GM21381 (cell line): Measurements from ENCODE around the gene ST8SIA5.

Experiments
- ATAC-seq: cut with Tn5 transposase; IDR thresholded peaks from one replicate; pipeline ENCODE4 v1.9.1; 2021; ENCODE audit warnings: mild to moderate bottlenecking, moderate library complexity; ENCODE audit not compliant: unreplicated experiment

ST8SIA5 gene

DNA sequence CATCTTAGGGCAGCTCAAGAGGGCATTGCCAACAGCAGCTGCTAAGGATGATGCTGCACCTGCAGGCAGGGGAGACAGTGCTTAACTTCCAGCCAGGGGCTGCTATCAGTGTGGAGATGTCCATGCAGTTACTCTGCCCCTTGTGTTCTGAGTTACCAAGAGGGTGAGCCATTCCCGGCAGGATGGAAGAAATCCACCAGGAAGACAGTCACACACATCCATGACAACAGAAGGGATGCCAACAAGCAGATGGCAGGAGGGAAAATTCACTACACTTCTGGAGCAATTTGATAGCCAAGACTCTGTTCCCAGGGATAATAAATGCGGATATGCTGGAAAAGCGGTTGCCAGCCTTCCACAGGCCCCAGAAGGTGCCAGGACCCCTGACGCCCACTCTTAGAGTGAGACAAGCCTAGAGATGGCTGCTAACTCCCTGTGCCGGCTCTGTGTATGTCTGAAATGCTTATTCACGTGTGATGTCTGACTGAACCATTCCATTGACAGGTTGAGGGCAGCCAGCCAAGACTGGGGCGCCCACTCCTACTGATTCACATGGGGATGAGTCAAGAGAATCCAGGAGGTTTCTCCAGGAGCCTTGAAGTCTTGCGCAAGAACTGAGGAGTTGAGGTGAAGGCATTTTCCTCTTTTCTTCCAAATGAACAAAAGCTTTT lies 124.3 kb downstream of the ST8SIA5 start:
- ATAC-seq, result no peak

DNA sequence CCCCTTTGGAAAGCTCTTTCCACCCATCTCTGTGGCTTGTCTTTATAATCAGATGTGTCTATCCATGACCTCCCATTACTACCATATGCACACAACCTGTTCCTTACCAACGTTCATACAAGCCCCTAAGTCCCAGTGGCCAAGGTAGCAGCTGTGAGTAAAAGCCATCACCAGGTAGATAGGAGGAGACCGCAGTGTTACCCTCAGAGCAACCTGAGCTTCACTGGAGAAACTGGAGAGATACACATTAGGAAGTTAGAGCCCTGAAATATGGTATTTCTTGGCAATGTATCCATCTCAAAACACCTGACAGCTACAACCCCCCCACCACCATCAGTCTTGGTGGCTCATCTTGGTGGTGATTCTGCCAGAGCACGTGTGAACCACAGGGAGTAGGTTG lies 125.9 kb downstream of the ST8SIA5 start:
- ATAC-seq, result no peak

DNA sequence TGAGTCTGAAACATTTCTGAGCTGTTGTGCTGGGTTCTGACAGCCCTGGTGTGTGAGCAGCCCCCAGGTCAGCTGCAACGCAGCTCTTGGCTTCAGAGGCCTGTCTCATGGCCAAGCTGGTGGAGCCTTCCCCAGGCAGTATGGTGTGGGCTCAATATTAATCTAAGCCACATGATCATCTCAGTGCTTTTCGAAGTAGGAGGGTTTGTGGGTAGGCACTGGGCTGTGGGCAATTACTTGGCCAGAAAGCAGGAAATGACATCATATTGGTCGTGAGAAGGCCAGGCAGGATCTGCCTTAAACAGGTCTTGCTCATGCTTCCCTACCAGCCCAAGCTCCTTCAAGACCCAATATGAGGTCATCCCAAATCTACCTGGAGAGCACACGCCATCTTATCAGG lies 126.7 kb downstream of the ST8SIA5 start:
- no peak for ATAC-seq

DNA sequence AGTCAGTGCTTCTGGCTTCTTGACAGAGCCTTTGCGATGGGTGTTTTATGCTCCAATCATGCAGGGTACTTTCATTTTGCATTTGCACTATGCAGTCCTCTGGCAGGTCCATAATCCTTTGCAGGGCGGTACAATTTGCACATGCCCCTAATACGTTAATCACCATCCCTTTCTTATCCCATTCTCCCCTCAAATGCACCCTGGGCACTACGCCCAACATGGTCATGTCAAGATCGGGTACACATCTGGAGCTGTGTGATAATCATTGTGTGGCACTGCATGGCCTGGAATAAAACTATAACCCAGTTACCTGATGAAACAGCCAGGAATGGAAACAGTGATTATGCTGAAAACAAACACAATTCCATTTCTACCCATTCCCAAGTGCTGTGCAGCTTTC lies 127.5 kb downstream of the ST8SIA5 start:
- ATAC-seq, result no peak

DNA sequence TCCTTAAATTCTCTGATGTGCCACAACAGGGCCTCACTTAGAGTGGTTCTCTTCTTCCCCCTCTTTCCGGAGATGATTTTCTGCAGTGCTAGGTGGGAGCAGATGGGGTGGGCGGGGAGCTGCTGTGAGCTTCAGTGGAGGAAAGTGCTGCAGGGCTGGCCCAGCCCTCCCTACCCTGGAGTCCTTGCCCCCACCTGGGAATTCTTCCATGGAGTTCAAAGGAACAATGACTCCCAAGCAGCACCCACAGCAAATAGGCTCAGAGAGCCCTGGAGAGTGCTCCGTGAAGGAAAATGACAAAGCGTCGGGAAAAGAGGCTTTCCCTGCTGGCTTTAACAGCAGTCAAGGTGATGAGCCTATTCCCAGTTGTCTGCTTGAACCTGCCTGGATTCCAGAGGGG lies 128.6 kb downstream of the ST8SIA5 start:
- ATAC-seq, result no peak

DNA sequence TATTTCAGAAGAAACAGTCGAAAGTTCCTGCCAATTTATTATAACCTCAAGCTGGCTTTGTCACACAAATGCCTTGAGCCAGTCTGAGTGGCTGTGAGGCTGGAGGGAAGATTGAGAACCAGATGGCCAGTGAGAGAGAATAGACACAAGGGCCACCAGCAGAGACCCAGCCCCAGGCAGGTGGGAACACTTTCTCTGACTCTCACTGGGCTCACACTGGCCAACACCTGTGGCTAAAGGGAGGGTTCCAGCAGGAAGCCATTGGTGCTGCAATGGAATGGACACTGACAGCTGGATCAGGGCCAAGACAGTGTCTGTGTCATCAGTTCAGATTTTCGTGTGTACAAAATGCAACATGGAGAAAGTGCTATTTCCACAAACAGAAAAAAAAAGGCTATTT lies 129.7 kb downstream of the ST8SIA5 start:
- ATAC-seq, result no peak

DNA sequence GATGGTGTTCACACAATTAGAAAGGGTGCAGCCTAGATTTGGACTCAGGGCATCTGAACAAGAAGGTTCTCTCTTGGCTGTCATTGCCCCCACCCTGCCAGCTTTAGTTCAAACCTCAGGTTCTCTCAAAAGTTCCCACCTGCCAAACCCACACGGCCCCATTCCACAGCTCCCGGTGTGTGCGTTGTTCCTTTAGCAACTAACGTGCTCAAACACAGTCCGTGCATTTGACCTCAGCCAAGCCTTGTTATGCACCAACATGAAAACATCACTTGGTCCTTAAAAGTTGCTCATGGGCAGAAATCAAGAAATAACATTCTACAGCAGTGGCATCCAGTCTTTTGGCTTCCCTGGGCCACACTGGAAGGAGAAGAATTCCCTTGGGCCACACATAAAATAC lies 131.8 kb downstream of the ST8SIA5 start:
- ATAC-seq, result no peak

DNA sequence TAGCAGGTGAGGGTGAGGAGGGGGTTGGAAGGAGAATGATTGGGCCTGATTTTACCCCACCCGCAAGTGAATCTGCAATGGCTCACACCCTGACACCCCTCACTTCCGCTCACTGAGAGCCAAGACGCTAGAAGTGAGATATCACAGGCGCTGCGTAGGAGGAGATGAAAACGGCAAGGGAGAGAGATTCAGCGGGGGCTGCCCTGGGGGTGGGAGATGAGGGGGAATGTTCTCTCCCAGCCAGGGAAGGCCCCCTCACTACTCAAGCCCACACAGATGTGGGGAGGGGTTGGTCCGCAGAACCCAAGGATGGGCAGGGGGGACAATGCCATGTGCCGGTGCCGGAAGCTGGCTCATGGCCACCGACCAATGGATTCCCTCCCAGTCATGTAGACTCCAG lies 132.7 kb downstream of the ST8SIA5 start:
- ATAC-seq, result no peak

DNA sequence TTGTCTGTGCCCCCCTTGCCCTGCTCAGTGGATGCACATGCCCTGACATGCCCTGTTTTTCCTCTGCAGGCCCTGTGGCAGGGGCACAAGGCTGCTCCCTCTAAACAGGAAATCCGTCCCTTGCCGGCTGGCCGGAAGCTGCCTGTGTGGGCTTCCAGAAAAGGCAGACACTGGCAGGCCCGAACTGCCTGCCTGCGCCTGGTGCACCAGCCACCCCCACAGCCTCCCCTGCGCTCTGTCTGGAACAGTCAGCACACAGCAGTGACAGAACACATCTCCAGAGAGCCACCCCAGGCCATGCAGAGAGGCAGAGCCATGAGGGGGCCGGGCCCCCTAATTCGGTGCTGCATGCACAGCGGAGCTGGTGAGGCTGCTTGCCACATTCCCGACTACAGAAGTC lies 133.3 kb downstream of the ST8SIA5 start:
- ATAC-seq, result no peak

DNA sequence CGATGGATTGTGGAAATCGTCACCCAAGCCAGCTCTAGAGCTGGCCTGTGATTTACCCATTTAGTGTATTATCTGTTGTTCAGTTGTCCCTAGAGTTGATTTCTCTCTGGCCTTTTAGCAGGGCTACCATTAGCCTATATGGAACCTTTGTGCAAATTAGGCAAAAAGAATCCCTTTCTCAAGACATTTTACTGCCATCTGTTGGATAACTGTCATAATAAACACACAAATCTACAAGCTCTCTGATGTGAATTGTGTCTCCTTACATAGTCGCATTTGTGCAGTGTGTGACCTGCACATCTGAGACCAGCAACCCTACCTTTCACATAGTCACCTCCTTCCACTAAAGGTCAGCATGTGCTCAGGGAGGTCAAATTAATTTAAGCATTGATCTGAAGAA lies 133.9 kb downstream of the ST8SIA5 start:
- ATAC-seq, result no peak

DNA sequence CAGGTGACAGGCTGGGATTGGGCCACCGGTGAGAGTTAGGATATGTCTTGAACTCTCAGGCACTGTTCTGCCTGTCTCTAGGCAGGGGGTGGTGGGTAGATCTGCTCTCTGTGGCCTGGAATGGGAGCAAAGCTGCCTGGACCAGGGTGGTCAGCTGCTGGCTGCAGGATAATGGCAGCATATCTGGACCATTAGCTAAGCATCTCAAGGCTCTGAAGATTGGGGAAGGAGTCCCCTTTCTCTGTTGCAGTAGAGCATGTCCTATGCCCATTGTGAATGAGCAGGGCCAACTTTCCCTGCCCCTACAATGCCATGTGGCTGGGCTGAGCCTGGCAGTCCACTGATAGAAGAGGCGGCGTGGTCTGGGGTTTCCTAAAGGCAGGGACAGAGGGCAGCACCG lies 134.4 kb downstream of the ST8SIA5 start:
- ATAC-seq, result no peak

DNA sequence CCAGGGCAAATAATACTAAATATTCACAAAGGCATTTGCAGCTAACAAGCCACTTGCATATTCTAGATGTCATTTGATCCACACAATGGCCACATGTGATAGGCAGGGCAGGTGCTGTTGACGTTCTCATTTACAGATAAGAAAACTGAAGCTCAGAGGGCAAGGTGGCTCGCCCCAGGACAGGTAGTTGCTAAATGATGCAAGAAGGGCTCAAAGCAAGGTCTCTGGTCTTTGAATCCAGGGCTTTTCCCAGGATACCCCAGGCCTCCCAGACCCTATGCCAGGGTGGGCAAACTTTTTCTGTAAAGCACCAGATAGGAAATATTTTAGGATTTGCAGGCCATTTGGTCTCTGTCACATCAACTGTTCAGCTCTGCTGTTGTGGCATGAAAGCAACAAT lies 135.0 kb downstream of the ST8SIA5 start:
- ATAC-seq, result no peak

DNA sequence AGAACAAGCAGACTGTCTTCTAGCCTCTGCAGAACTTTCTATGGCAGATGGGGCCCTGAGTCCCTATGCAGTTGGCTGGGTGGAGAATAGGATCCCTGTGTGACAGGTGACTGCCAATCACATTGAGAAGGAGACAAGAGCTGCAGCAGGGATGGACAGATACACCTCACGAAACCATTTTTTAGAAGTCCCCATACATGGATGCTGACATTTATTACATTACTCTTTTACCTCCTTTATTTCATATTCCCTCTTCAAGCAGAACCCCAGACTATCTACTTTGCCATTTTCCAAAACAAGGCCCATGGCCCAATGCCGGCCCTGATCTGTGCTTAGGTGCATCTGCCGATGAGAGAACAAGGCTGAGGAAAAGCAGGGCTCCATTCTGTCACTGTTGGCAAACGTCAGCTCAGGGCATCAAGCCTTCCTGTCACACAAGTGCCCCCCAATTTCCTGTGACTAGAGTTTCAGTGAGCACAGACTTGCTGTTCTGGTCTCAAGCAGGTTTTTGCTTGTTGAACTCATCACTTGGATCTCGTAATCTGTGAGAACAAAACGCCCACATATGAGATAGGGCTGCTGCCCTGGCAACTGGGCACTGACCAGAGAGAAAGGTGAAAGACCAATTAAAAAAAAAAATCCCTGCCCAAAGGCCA lies 135.6 kb downstream of the ST8SIA5 start:
- ATAC-seq, result no peak

DNA sequence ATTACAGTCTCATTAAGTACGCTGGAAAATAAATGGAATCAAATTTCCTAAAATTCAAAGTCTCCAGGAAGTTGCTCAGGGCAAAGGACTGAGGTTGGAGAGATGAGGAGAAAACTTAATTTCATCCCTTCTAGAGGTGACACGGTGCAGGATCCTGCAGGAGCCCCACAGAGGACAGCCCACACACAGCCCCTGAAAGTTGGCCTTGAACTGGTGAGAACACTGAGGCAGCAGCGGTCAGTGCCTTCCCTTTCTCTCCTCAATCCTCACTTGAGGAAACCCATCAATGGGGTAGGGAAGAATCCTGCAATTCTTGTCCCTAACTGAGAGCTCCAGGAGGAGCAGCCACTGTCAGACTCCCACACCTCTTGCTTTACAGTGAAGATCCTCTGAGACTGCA lies 137.3 kb downstream of the ST8SIA5 start:
- ATAC-seq, result no peak
